H1 (cell line): Measurements from ENCODE around the gene PQBP1. TPM values are rescaled to one million over a fixed set of nuclear protein-coding genes. Genes with fewer than 3 reads are reported as not detected.

Source experiments
- CTCF ChIA-PET: fragments of 300-600 bp; sonication (Branson Sonifier 250); formaldehyde crosslinking; loops from one replicate; lab custom pipeline; 2021; ENCODE audit not compliant: partially characterized antibody; lab: Charles Lee
- POLR2A ChIA-PET: fragments of 300-600 bp; sonication (Branson Sonifier 250); formaldehyde crosslinking; loops from one replicate; lab custom pipeline; 2021; ENCODE audit warnings: inconsistent platforms; ENCODE audit not compliant: partially characterized antibody; lab: Charles Lee
- DNase-seq, 2 experiments: peaks; one replicate each; pipeline versions ENCODE4 v3.0.0 to v3.0.0-alpha.2; 2010 to 2022; ENCODE audit warnings: low spot score in 2 of 2, low read depth in 1 of 2, mixed read lengths in 1 of 2
- FAIRE-seq: peaks from 2 replicates; lab custom pipeline; 2011; peaks lifted over from hg19 to GRCh38; lab: Jason Lieb, UNC
- H2AFZ ChIP-seq: 2 replicates; pipeline ENCODE4 v1.8.1; 2012; ENCODE audit warnings: low read length, inconsistent platforms
- H2AK5ac ChIP-seq: 2 replicates; pipeline ENCODE4 v1.6.1; 2013; ENCODE audit warnings: low read depth, low read length
- H2BK120ac ChIP-seq: replicated peaks from 2 replicates; pipeline ENCODE3; 2013; ENCODE audit warnings: low read depth, low read length, inconsistent platforms
- H2BK12ac ChIP-seq: 2 replicates; pipeline ENCODE4 v1.6.1; 2013; ENCODE audit warnings: low read depth, low read length
- H2BK15ac ChIP-seq: 2 replicates; pipeline ENCODE4 v1.6.1; 2013; ENCODE audit warnings: low read length
- H2BK20ac ChIP-seq: 2 replicates; pipeline ENCODE4 v1.6.1; 2013; ENCODE audit warnings: low read length
- H2BK5ac ChIP-seq: 2 replicates; pipeline ENCODE4 v1.6.1; 2013; ENCODE audit warnings: low read depth, low read length
- H3K14ac ChIP-seq: 2 replicates; pipeline ENCODE4 v1.6.1; 2013; ENCODE audit warnings: inconsistent platforms; ENCODE audit not compliant: insufficient read length
- H3K18ac ChIP-seq: 2 replicates; pipeline ENCODE4 v1.6.1; 2013; ENCODE audit warnings: low read length; ENCODE audit errors: extremely low read depth
- H3K23ac ChIP-seq: 2 replicates; pipeline ENCODE4 v1.6.1; 2013; ENCODE audit warnings: inconsistent platforms; ENCODE audit not compliant: insufficient read length
- H3K23me2 ChIP-seq: 2 replicates; pipeline ENCODE4 v1.6.1; 2013; ENCODE audit warnings: low read depth, low read length
- H3K27ac ChIP-seq: 2 replicates; pipeline ENCODE4 v1.6.1; 2011; ENCODE audit warnings: low read depth, low read length, inconsistent platforms
- H3K27me3 ChIP-seq, 4 experiments: replicated peaks in 1 of 4; 1 replicate in 1 of 4; 2 replicates in 3 of 4; pipeline versions ENCODE4 v1.6.1 to v1.8.1; 2011 to 2013; ENCODE audit warnings: low read length in 3 of 4, mild to moderate bottlenecking in 3 of 4, inconsistent platforms in 2 of 4, mixed read lengths in 2 of 4, moderate library complexity in 1 of 4; ENCODE audit not compliant: control insufficient read depth in 3 of 4, insufficient read depth in 3 of 4; ENCODE audit errors: extremely low read depth in 1 of 4
- H3K36me3 ChIP-seq, 4 experiments: 2 replicates each; pipeline versions ENCODE4 v1.6.1 to v1.8.1; 2011 to 2013; ENCODE audit warnings: mild to moderate bottlenecking in 4 of 4, low read length in 3 of 4, moderate library complexity in 2 of 4, control low read depth in 1 of 4, inconsistent platforms in 1 of 4; ENCODE audit not compliant: insufficient read depth in 4 of 4, control insufficient read depth in 2 of 4
- H3K4ac ChIP-seq: replicated peaks from 2 replicates; pipeline ENCODE3; 2013; ENCODE audit warnings: low read length, low read depth, mixed read lengths, inconsistent platforms; ENCODE audit not compliant: insufficient read length
- H3K4me1 ChIP-seq, 4 experiments: replicated peaks in 1 of 4; 1 replicate in 1 of 4; 2 replicates in 3 of 4; pipeline versions ENCODE4 v1.6.1 to v1.8.1; 2011 to 2013; ENCODE audit warnings: low read length in 3 of 4, inconsistent platforms in 2 of 4, mixed read lengths in 1 of 4; ENCODE audit not compliant: insufficient read depth in 4 of 4, control insufficient read depth in 3 of 4
- H3K4me2 ChIP-seq, 2 experiments: 2 replicates each; pipeline versions ENCODE4 v1.6.1 to v1.8.1; 2011 to 2013; ENCODE audit warnings: low read depth in 2 of 2, low read length in 2 of 2, control low read depth in 1 of 2, inconsistent platforms in 1 of 2, mild to moderate bottlenecking in 1 of 2; ENCODE audit not compliant: insufficient read depth in 1 of 2
- H3K4me3 ChIP-seq, 4 experiments: fragments of 200-600, 300-600 bp in 1 of 4; sonication (generic), shearing (Covaris generic), sonication (Bioruptor Twin) in 1 of 4; 2 replicates each; pipeline versions ENCODE4 v1.5.1 to v1.8.1; 2011 to 2016; ENCODE audit warnings: low read length in 4 of 4, low read depth in 3 of 4, control low read depth in 2 of 4, inconsistent platforms in 2 of 4, mild to moderate bottlenecking in 2 of 4, mixed read lengths in 1 of 4, moderate library complexity in 1 of 4; ENCODE audit not compliant: insufficient read depth in 2 of 4; ENCODE audit errors: extremely low read depth in 1 of 4
- H3K56ac ChIP-seq: replicated peaks from 2 replicates; pipeline ENCODE3; 2013; ENCODE audit warnings: low read depth, mild to moderate bottlenecking, mixed read lengths, low read length, inconsistent platforms; ENCODE audit not compliant: insufficient read length
- H3K79me1 ChIP-seq: 2 replicates; pipeline ENCODE4 v1.6.1; 2013; ENCODE audit warnings: low read depth, low read length, control low read depth
- H3K79me2 ChIP-seq, 2 experiments: 2 replicates each; pipeline versions ENCODE4 v1.6.1 to v1.8.1; 2012 to 2013; ENCODE audit warnings: low read length in 2 of 2, mild to moderate bottlenecking in 2 of 2, inconsistent platforms in 1 of 2; ENCODE audit not compliant: insufficient read depth in 2 of 2, control insufficient read depth in 1 of 2
- H3K9ac ChIP-seq, 4 experiments: replicated peaks in 1 of 4; 1 replicate in 1 of 4; 2 replicates in 3 of 4; pipeline versions ENCODE4 v1.6.1 to v1.8.1; 2011 to 2013; ENCODE audit warnings: low read depth in 3 of 4, low read length in 3 of 4, control low read depth in 2 of 4, mild to moderate bottlenecking in 2 of 4, moderate library complexity in 2 of 4, inconsistent platforms in 1 of 4; ENCODE audit errors: extremely low read depth in 1 of 4
- H3K9me3 ChIP-seq, 2 experiments: 2 replicates each; pipeline versions ENCODE4 v1.6.1 to v1.8.1; 2012 to 2013; ENCODE audit warnings: mild to moderate bottlenecking in 2 of 2, moderate library complexity in 2 of 2, control low read depth in 1 of 2, inconsistent platforms in 1 of 2, low read depth in 1 of 2, low read length in 1 of 2, mixed read lengths in 1 of 2; ENCODE audit not compliant: insufficient read depth in 2 of 2
- H4K20me1 ChIP-seq, 2 experiments: replicated peaks in 1 of 2; 2 replicates each; pipeline versions ENCODE3 to v1.8.1; 2011 to 2013; ENCODE audit warnings: inconsistent platforms in 2 of 2, low read length in 2 of 2, mild to moderate bottlenecking in 1 of 2; ENCODE audit not compliant: insufficient read depth in 2 of 2, control insufficient read depth in 1 of 2
- H4K5ac ChIP-seq: 2 replicates; pipeline ENCODE4 v1.6.1; 2013; ENCODE audit warnings: low read length, low read depth, mixed read lengths, inconsistent platforms; ENCODE audit not compliant: insufficient read length
- H4K8ac ChIP-seq: 2 replicates; pipeline ENCODE4 v1.8.0; 2013; ENCODE audit warnings: mild to moderate bottlenecking, moderate library complexity, low read length, inconsistent platforms; ENCODE audit not compliant: insufficient read depth; ENCODE audit errors: extremely low read depth
- H4K91ac ChIP-seq: replicated peaks from 2 replicates; pipeline ENCODE3; 2013; ENCODE audit warnings: low read length, mixed read lengths, inconsistent platforms; ENCODE audit not compliant: insufficient read length
- CBX8 ChIP-seq: fragments of 300-800, 300-1000 bp; sonication (generic); IDR thresholded peaks from 2 replicates; pipeline ENCODE4 v1.7.1; 2016; ENCODE audit warnings: low read depth, low read length, borderline replicate concordance
- CHD2 ChIP-seq: IDR thresholded peaks from 2 replicates; pipeline ENCODE4 v1.6.1; 2012; ENCODE audit warnings: low read length, improper control_type of control experiment
- CTCF ChIP-seq, 3 experiments: IDR thresholded peaks; 1 replicate in 2 of 3; 2 replicates in 1 of 3; pipeline versions ENCODE4 v1.5.1 to v1.6.1; 2011; ENCODE audit warnings: low read length in 3 of 3, mild to moderate bottlenecking in 3 of 3, inconsistent platforms in 2 of 3, low read depth in 1 of 3, moderate library complexity in 1 of 3; ENCODE audit not compliant: insufficient read depth in 1 of 3; ENCODE audit errors: control extremely low read depth in 1 of 3
- EP300 ChIP-seq, 2 experiments: IDR thresholded peaks; 1 replicate in 1 of 2; 2 replicates in 1 of 2; pipeline ENCODE4 v1.6.1; 2011 to 2012; ENCODE audit warnings: low read depth in 2 of 2, low read length in 2 of 2, mild to moderate bottlenecking in 2 of 2, borderline replicate concordance in 1 of 2, inconsistent platforms in 1 of 2, moderate library complexity in 1 of 2
- EZH2 ChIP-seq: fragments of 200-600 bp; sonication (generic); IDR thresholded peaks from 2 replicates; pipeline ENCODE4 v1.7.1; 2012; ENCODE audit warnings: low read depth, mild to moderate bottlenecking, moderate library complexity, low read length, inconsistent platforms; ENCODE audit not compliant: severe bottlenecking
- POLR2A ChIP-seq, 2 experiments: IDR thresholded peaks; 1 replicate in 1 of 2; 2 replicates in 1 of 2; pipeline ENCODE4 v1.6.1; 2011; ENCODE audit warnings: low read depth in 2 of 2, low read length in 2 of 2, mild to moderate bottlenecking in 2 of 2; ENCODE audit errors: control extremely low read depth in 1 of 2
- POLR2AphosphoS5 ChIP-seq: IDR thresholded peaks from 2 replicates; pipeline ENCODE4 v1.6.1; 2011; ENCODE audit warnings: low read depth, low read length
- RAD21 ChIP-seq, 2 experiments: IDR thresholded peaks in 1 of 2; conservative IDR thresholded peaks in 1 of 2; 2 replicates each; pipeline ENCODE4 v1.6.1; 2011; ENCODE audit warnings: low read depth in 2 of 2, low read length in 2 of 2, improper control_type of control experiment in 1 of 2, inconsistent platforms in 1 of 2, mild to moderate bottlenecking in 1 of 2, moderate library complexity in 1 of 2
- SP1 ChIP-seq: IDR thresholded peaks from 2 replicates; pipeline ENCODE4 v1.6.1; 2011; ENCODE audit warnings: low read depth, low read length
- SP2 ChIP-seq: IDR thresholded peaks from 2 replicates; pipeline ENCODE4 v1.6.1; 2012; ENCODE audit warnings: mild to moderate bottlenecking, low read length, inconsistent platforms
- WGBS, 2 experiments: shearing (Covaris generic) in 1 of 2; methylation state at CpG; one replicate each; pipeline versions ENCODE4 v1.1.6 to v1.1.7; 2013 to 2015; ENCODE audit warnings: low lambda C conversion rate in 2 of 2, mixed read lengths in 2 of 2, inconsistent platforms in 1 of 2, low coverage in 1 of 2, missing lambda C conversion rate in 1 of 2; ENCODE audit not compliant: insufficient replicate concordance in 2 of 2, insufficient coverage in 1 of 2, insufficient read length in 1 of 2; ENCODE audit errors: extremely low coverage in 1 of 2, missing lambda C conversion rate in 1 of 2; 5-methylcytosine and 5-hydroxymethylcytosine counted together
- polyA plus RNA-seq, 7 experiments: library from polyadenylated mRNA; depleted of rRNA in 3 of 7; stranded (reverse) in 5 of 7; unstranded in 2 of 7; fragments of >200 nt in 5 of 7; fragments of 200-250 nt in 2 of 7; gene quantifications; 1 replicate in 5 of 7; 2 replicates in 1 of 7; 4 replicates in 1 of 7; pipeline versions ENCODE4 v1.2.1 to v1.2.3, GENCODE V29; 2011 to 2013; ENCODE audit warnings: missing spikeins in 2 of 7, mixed read lengths in 2 of 7
- total RNA-seq: library from RNA; stranded (reverse); fragmentation: NEBNext Ultra II Directional; extraction: Animal tissue kit (Norgen Biotek cat#: 25700); gene quantifications from 2 replicates; pipeline ENCODE4 v1.2.1, GENCODE V29; 2021

Gene PQBP1
- total and polyA plus RNA-seq, 2 of the 8 experiments (the other 6 are each of a cell fraction or from before 2014, with no cell fraction given): 91.7 to 95.9 TPM

- Histone ChIP-seq H2BK20ac (no peak overlapping the region), H3K79me2 (no peaks in the 10 kb centered on the region), H3K36me3 (no peaks in the 10 kb centered on the region), H2BK120ac (no peak overlapping the region), H3K27me3 (no peaks in the 10 kb centered on the region), H3K27ac (no peak overlapping the region), H3K23ac (no peak overlapping the region), H2AK5ac (no peak overlapping the region), H2BK12ac (no peak overlapping the region), H3K79me1 (no peaks in the 10 kb centered on the region), H3K4me1 (no peaks in the 10 kb centered on the region), H4K91ac (no peak overlapping the region), H3K23me2 (no peaks in the 10 kb centered on the region), H4K5ac (no peak overlapping the region), H3K9me3 (no peaks in the 10 kb centered on the region), H3K56ac (no peak overlapping the region), H2BK15ac (no peak overlapping the region), H3K4me3 (no peak overlapping the region), H4K8ac (no peak overlapping the region), H3K9ac (no peak overlapping the region), H4K20me1 (no peaks in the 10 kb centered on the region), H3K4ac (no peak overlapping the region), H3K4me2 (no peak overlapping the region), H3K18ac (no peak overlapping the region), H2BK5ac (no peak overlapping the region), H2AFZ (no peak overlapping the region), H3K14ac (no peak overlapping the region)
- CTCF ChIA-PET: interaction anchor here (0.6 kb wide), 1 partner anchor 29 kb away, joined by 3 read pairs; no protein-coding TSS in a partner anchor
- no peak for TF ChIP-seq EZH2
- no peak for TF ChIP-seq SP1
- no peak for TF ChIP-seq EP300 (IDR thresholded peaks at IDR 0.05; ENCODE audit: borderline replicate concordance in 1 of 2, low read depth in 2 of 2, low read length in 2 of 2)
- no peak for TF ChIP-seq CHD2
- TF ChIP-seq SP2: no peak
- no peak for TF ChIP-seq POLR2AphosphoS5
- peak in 2 of 3 experiments; percentile 28 to 38; a peak in 3 of 4 replicates for TF ChIP-seq CTCF (IDR thresholded peaks at IDR 0.05; ENCODE audit: control extremely low read depth in 1 of 3, insufficient read depth in 1 of 3, low read depth in 1 of 3, low read length in 3 of 3)
- peak; percentile 34 to 52 for TF ChIP-seq RAD21 (IDR thresholded peaks at IDR 0.05 in 1 of 2, conservative IDR thresholded peaks at IDR 0.05 in 1 of 2; ENCODE audit: low read depth in 2 of 2, low read length in 2 of 2)
- no peak for TF ChIP-seq CBX8
- no peak for TF ChIP-seq POLR2A (IDR thresholded peaks at IDR 0.05; ENCODE audit: control extremely low read depth in 1 of 2, low read depth in 2 of 2, low read length in 2 of 2)
- DNase-seq: no peak
- peak; percentile 42 for FAIRE-seq
- POLR2A ChIA-PET: no interaction called here
- 78% methylated on average over 5 of the region's 5 CpGs; no CpG with 5 or more reads in 1 of the 2 experiments for WGBS, 2 experiments
Observed at GRCh38 chrX:48854898-48855297, 42.8 kb upstream of the PQBP1 start.
